Measurements from ENCODE around the gene PKIB. TPM values are rescaled to one million over a fixed set of nuclear protein-coding genes. Genes with fewer than 3 reads are reported as not detected.

PKIB gene
- total and polyA plus RNA-seq, 2 experiments from 2014 or later: 51.0 to 85.8 TPM

- no peaks in the 10 kb centered on the region for H3K36me3 ChIP-seq
- H3K27me3 ChIP-seq: no peaks in the 10 kb centered on the region
- no peaks in the 10 kb centered on the region for H3K4me1 ChIP-seq (ENCODE audit: low read depth)
- no peak overlapping the region for H3K4me3 ChIP-seq
- no peaks in the 10 kb centered on the region for H3K9me3 ChIP-seq (ENCODE audit: low read depth)
- TF ChIP-seq, protein P1, sequence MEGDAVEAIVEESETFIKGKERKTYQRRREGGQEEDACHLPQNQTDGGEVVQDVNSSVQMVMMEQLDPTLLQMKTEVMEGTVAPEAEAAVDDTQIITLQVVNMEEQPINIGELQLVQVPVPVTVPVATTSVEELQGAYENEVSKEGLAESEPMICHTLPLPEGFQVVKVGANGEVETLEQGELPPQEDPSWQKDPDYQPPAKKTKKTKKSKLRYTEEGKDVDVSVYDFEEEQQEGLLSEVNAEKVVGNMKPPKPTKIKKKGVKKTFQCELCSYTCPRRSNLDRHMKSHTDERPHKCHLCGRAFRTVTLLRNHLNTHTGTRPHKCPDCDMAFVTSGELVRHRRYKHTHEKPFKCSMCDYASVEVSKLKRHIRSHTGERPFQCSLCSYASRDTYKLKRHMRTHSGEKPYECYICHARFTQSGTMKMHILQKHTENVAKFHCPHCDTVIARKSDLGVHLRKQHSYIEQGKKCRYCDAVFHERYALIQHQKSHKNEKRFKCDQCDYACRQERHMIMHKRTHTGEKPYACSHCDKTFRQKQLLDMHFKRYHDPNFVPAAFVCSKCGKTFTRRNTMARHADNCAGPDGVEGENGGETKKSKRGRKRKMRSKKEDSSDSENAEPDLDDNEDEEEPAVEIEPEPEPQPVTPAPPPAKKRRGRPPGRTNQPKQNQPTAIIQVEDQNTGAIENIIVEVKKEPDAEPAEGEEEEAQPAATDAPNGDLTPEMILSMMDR (IDR thresholded peaks at IDR 0.05; ENCODE audit: low read depth, low read length): no peak
- H3K27ac ChIP-seq: no peak overlapping the region
- no peak for DNase-seq (ENCODE audit: low read depth in 1 of 2, low spot score in 1 of 2)
Observed at GRCh38 chr6:122568350-122568749, 41.9 kb upstream of the PKIB start.

- H3K4me3 ChIP-seq: no peak overlapping the region
Observed at GRCh38 chr6:122568797-122569221, 41.4 kb upstream of the PKIB start.

GRCh38 chr6:122569230-122569771 is 40.9 kb upstream of the PKIB start:
- H3K27ac ChIP-seq: no peak overlapping the region
- H3K36me3 ChIP-seq: no peaks in the 10 kb centered on the region
- H3K9me3 ChIP-seq (ENCODE audit: low read depth): no peaks in the 10 kb centered on the region
- no peak overlapping the region for H3K4me3 ChIP-seq
- DNase-seq (ENCODE audit: low read depth in 1 of 2, low spot score in 1 of 2): no peak
- TF ChIP-seq, protein P1 (IDR thresholded peaks at IDR 0.05; ENCODE audit: low read depth, low read length): no peak
- no peaks in the 10 kb centered on the region for H3K27me3 ChIP-seq
- H3K4me1 ChIP-seq (ENCODE audit: low read depth): no peaks in the 10 kb centered on the region

More at GRCh38 chr6:122568797-122569221, 41.4 kb upstream of the PKIB start:
- no peaks in the 10 kb centered on the region for H3K27me3 ChIP-seq
- TF ChIP-seq, protein P1 (IDR thresholded peaks at IDR 0.05; ENCODE audit: low read depth, low read length): no peak
- DNase-seq (ENCODE audit: low read depth in 1 of 2, low spot score in 1 of 2): no peak
- H3K36me3 ChIP-seq: no peaks in the 10 kb centered on the region
- no peak overlapping the region for H3K27ac ChIP-seq
- H3K9me3 ChIP-seq (ENCODE audit: low read depth): no peaks in the 10 kb centered on the region
- no peaks in the 10 kb centered on the region for H3K4me1 ChIP-seq (ENCODE audit: low read depth)

- Histone ChIP-seq H3K4me1 (ENCODE audit: low read depth) (no peaks in the 10 kb centered on the region), H3K9me3 (ENCODE audit: low read depth) (no peaks in the 10 kb centered on the region), H3K27me3 (no peaks in the 10 kb centered on the region), H3K4me3 (no peak overlapping the region), H3K36me3 (no peaks in the 10 kb centered on the region), H3K27ac (no peak overlapping the region)
- TF ChIP-seq, protein P1 (IDR thresholded peaks at IDR 0.05; ENCODE audit: low read depth, low read length): no peak
- no peak for DNase-seq (ENCODE audit: low read depth in 1 of 2, low spot score in 1 of 2)
Observed at GRCh38 chr6:122571888-122572287, 38.3 kb upstream of the PKIB start.

DNA sequence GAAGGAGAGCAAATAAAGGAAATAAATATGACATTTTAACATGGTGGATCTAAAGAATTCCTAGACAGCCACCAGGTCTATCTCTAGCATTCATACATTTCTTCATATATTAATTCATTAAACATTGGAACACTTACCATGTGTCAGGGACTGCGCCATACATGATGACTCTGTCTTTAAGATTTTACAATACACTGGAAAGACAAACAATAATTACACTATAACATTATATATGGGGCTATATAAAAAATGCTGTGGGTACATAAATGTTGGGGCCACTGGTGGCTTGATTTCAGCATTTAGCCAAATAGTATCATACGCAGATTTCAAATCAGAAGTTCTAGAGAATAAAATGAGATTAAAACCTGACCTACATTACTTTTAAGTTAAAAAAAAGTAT is 33.3 kb upstream of the PKIB start:
- H3K4me3 ChIP-seq: no peak overlapping the region
- DNase-seq (ENCODE audit: low read depth in 1 of 2, low spot score in 1 of 2): no peak

More for the DNA sequence above, 33.3 kb upstream of the PKIB start:
- Histone ChIP-seq H3K9me3 (ENCODE audit: low read depth) (no peaks in the 10 kb centered on the region), H3K4me1 (ENCODE audit: low read depth) (no peaks in the 10 kb centered on the region), H3K27me3 (no peaks in the 10 kb centered on the region), H3K36me3 (no peaks in the 10 kb centered on the region), H3K27ac (no peak overlapping the region)
- TF ChIP-seq, protein P1 (IDR thresholded peaks at IDR 0.05; ENCODE audit: low read depth, low read length): no peak
